HG02763 (cell line): ENCODE data around the gene B4GAT1.
"Not testable (repeated sequence)": the region's sequence is repeated elsewhere in the genome, so short reads cannot be mapped to it uniquely, and the experiment has no call there.

Source experiments
- ATAC-seq: cut with Tn5 transposase; IDR thresholded peaks from one replicate; pipeline ENCODE4 v1.9.1; 2021; ENCODE audit warnings: mild to moderate bottlenecking, moderate library complexity; ENCODE audit not compliant: unreplicated experiment

The B4GAT1 gene

GRCh38 chr11:66326261-66327111 lies 20.9 kb downstream of the B4GAT1 start:
- no peak for ATAC-seq

GRCh38 chr11:66325263-66325671 lies 22.2 kb downstream of the B4GAT1 start:
- no peak for ATAC-seq

GRCh38 chr11:66324664-66325063 lies 22.8 kb downstream of the B4GAT1 start:
- ATAC-seq: no peak

- no peak for ATAC-seq
Observed at GRCh38 chr11:66323684-66324083, 23.7 kb downstream of the B4GAT1 start.

- ATAC-seq: no peak
Observed at GRCh38 chr11:66322732-66323427, 24.5 kb downstream of the B4GAT1 start.

- ATAC-seq: no peak
Observed at GRCh38 chr11:66321606-66322005, 25.8 kb downstream of the B4GAT1 start.

GRCh38 chr11:66320748-66321147 lies 26.7 kb downstream of the B4GAT1 start:
- not testable (repeated sequence) for ATAC-seq

- ATAC-seq: not testable (repeated sequence)
Observed at GRCh38 chr11:66320289-66320688, 27.1 kb downstream of the B4GAT1 start.

GRCh38 chr11:66318600-66318970 lies 28.8 kb downstream of the B4GAT1 start:
- no peak for ATAC-seq

GRCh38 chr11:66317723-66318599 lies 29.5 kb downstream of the B4GAT1 start:
- no peak for ATAC-seq

- ATAC-seq: no peak
Observed at GRCh38 chr11:66317322-66317722, 30.1 kb downstream of the B4GAT1 start.

GRCh38 chr11:66316849-66317251 lies 30.6 kb downstream of the B4GAT1 start, which contains the start of gene CD248:
TSS of gene CD248 (minus strand) at chr11:66317044. CDS start at chr11:66317027, 17 bp downstream.
- no peak for ATAC-seq

GRCh38 chr11:66315921-66316811 lies 31.3 kb downstream of the B4GAT1 start:
- no peak for ATAC-seq

GRCh38 chr11:66315498-66315885 lies 31.9 kb downstream of the B4GAT1 start:
- ATAC-seq: no peak

GRCh38 chr11:66314561-66315497 lies 32.6 kb downstream of the B4GAT1 start:
- no peak for ATAC-seq

GRCh38 chr11:66314186-66314501 lies 33.3 kb downstream of the B4GAT1 start:
- ATAC-seq: no peak

GRCh38 chr11:66313321-66314185 lies 33.9 kb downstream of the B4GAT1 start:
- ATAC-seq: no peak
